GM13976 (cell line): ENCODE data around the gene HYCC1.

Experiments
- DNase-seq: peaks from one replicate; pipeline ENCODE4 v3.0.0; 2012; ENCODE audit warnings: low spot score
- CTCF ChIP-seq: IDR thresholded peaks from 2 replicates; pipeline ENCODE4 v1.5.1; 2012; ENCODE audit warnings: borderline replicate concordance, mild to moderate bottlenecking; ENCODE audit not compliant: insufficient read depth; ENCODE audit errors: extremely low read depth, missing control alignments, control extremely low read depth
- in situ Hi-C: fragments of 300-500 bp; cut with MboI; formaldehyde crosslinking; loops from one replicate; pipeline ENCODE4 v1.12.0; 2022; ENCODE audit warnings: low sequenced_read_pairs, mixed read lengths, inconsistent platforms; ENCODE audit not compliant: unreplicated experiment

HYCC1 gene

GRCh38 chr7:23003505-23004246 is 10.3 kb downstream of the HYCC1 start:
- in situ Hi-C loops: no loop called here
- no peak for DNase-seq
- TF ChIP-seq CTCF: no peak

DNA sequence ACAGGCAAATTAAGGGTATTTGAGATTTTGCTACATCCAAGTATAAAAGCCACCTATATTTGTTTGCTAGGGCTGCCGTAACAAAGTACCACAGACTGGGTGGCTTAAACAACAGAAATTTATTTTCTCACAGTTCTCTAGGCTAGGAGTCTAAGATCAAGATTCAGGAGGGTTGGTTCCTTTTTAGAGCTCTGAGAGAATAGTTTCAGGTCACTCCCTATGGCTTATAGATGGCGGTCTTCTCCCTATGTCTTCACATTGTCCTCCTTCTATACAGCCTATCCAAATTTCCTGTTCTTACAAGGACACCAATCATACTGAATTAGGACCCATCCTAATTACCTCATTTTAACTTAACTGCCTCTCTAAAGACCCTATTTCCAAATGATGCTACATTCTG is 11.2 kb downstream of the HYCC1 start:
- DNase-seq: no peak
- no peak for TF ChIP-seq CTCF
- in situ Hi-C loops: no loop called here

GRCh38 chr7:23001610-23002009 is 12.3 kb downstream of the HYCC1 start:
- DNase-seq: no peak
- no peak for TF ChIP-seq CTCF
- in situ Hi-C loops: no loop called here

GRCh38 chr7:23000597-23001360 is 13.2 kb downstream of the HYCC1 start:
- TF ChIP-seq CTCF: no peak
- no peak for DNase-seq
- in situ Hi-C loops: no loop called here

- in situ Hi-C loops: no loop called here
- no peak for DNase-seq
- no peak for TF ChIP-seq CTCF
These were observed 15.4 kb downstream of the HYCC1 start for GRCh38 chr7:22998519-22998896.

DNA sequence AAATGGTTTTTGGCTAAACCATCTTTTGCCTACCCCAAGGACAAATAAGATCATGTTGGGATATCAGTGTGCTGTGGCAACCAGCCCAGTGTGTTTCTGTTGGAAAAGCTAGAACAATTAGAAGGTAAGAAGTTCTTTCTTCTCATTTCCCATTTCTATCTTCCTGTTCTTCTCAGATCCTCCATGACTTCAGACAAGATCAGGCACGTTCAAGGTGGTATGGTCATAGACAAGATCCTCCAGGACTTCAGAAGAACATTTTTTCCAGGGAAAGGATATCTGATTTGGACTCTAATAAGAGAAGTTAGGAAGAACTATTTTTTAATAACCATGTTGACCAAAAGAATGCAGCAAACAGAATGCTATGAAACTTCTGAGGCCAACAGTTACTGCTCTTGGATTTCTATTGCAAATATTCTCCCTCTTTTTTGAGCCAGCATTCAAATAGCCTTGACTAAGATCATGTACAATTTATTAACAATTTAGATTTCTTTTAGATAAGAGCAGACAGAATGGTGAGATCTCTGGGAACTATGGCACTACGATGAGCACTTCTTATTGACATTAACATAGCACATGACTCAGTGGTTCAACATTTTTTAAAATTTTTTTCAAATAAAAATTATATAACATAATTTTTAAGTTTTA is 15.9 kb downstream of the HYCC1 start:
- no peak for DNase-seq
- no peak for TF ChIP-seq CTCF
- in situ Hi-C loops: no loop called here
